ENCODE measurements around the gene OR10C1. TPM values are rescaled to one million over a fixed set of nuclear protein-coding genes. Genes with fewer than 3 reads are reported as not detected.
A peak's percentile ranks its signal among the peaks of the same experiment; 100 is the strongest.
"Not testable (repeated sequence)": the region's sequence is repeated elsewhere in the genome, so short reads cannot be mapped to it uniquely, and the experiment has no call there.

Gene OR10C1
- not detected for total RNA-seq

DNA sequence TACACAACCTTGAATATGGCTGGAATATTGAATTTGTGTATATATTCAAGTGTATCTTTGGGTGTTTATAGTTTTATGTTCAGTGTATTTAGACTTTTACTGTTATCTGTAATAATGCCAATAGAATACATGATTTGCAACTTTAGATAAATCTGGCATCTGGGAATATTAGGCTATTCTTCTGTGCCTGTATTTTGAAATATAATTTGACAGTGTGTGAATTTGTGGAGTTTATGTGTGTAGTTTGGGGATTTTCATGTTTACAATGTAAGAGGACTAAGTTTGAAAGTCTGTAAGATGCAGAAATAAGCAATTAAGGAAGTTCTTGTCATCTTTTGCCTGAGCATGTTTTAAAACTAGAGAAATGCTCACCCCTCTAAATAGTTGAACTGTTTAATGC lies at the start of gene OR10C1:
Gene OR10C1 (plus strand): TSS at position 301 of the 400 bp plus-strand sequence. CDS start 710 bp downstream, outside the sequence.
- H3K4me1 Mint-ChIP-seq, result no peaks in the 10 kb centered on the region
- POLR2A ChIA-PET, result no interaction called here
- no peak for ATAC-seq
- no peak within 1 kb of the TSS for H3K27ac Mint-ChIP-seq
- peaks cover 23% of the 10 kb centered on the region for H3K27me3 Mint-ChIP-seq
- H3K4me3 Mint-ChIP-seq, result no peak within 1 kb of the TSS
- H3K9me3 Mint-ChIP-seq (ENCODE audit: low read depth), result peaks cover under 1% of the 10 kb centered on the region
- no peak for DNase-seq
- CTCF ChIA-PET, result no interaction called here
- intact Hi-C loops (cut with DNase I, micrococcal nuclease), result no loop called here
- no peaks in the 10 kb centered on the region for H3K36me3 Mint-ChIP-seq (ENCODE audit: low read depth)

DNA sequence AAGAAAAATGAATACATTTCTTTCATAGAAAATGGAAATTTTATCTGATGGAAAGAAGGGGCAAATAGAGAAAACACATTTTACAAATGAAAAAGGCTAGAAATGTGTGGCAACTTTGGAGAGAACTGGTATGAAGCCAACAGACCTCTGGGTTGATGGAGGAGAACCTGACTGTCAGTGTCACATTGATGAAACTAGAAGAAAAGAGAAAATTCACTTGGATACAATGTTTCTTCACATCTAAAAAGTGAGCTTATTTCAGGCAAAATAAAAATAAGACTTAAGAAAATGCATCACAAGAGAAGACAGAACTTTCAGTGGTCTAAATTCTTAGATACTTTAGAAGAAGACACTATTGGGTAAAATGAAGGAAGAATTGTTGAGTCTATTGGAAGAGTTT lies 43.8 kb upstream of the OR10C1 start, which contains the start of gene OR12D2:
Gene OR12D2 (plus strand): TSS at position 301 of the 400 bp plus-strand sequence. CDS start 1,069 bp downstream, outside the sequence.
- Mint-ChIP-seq H3K36me3 (ENCODE audit: low read depth) (no peaks in the 10 kb centered on the region), H3K27ac (no peak within 1 kb of the TSS), H3K4me3 (no peak within 1 kb of the TSS), H3K4me1 (no peaks in the 10 kb centered on the region), H3K27me3 (peaks cover 40% of the 10 kb centered on the region), H3K9me3 (ENCODE audit: low read depth) (no peaks in the 10 kb centered on the region)
- ChIA-PET POLR2A (no interaction called here), CTCF (no interaction called here)
- DNase-seq (no peak), ATAC-seq (no peak)
- intact Hi-C loops (cut with DNase I, micrococcal nuclease), result no loop called here

DNA sequence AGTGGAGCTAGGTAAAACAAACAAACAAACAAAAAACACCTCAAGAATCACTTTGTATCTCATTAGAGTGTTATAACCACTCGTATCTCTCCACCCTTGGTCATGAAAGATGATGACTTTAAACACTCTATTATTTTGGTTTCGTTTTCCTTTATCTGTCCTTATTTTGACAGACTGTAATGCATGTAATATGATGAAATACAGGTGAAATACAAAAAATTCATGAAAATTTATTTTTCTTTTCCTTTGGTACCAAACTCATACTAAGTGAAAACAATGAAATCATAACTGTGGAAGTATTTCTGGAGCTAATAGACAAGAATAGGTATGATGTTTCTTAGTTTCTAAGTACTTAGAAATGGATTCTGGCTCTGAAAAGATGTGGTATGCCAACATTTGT lies 39.6 kb upstream of the OR10C1 start:
- Mint-ChIP-seq H3K4me3 (no peak overlapping the region), H3K9me3 (ENCODE audit: low read depth) (no peaks in the 10 kb centered on the region), H3K27ac (no peak overlapping the region), H3K27me3 (peaks cover 39% of the 10 kb centered on the region), H3K36me3 (ENCODE audit: low read depth) (no peaks in the 10 kb centered on the region), H3K4me1 (no peaks in the 10 kb centered on the region)
- CTCF ChIA-PET, result interaction anchor here (0.5 to 0.7 kb wide), 2 partner anchors 479 to 611 kb away, joined by 3 to 4 read pairs; no protein-coding TSS in a partner anchor
- ATAC-seq (no peak), DNase-seq (no peak)
- POLR2A ChIA-PET, result no interaction called here
- intact Hi-C loops (cut with DNase I, micrococcal nuclease), result no loop called here

DNA sequence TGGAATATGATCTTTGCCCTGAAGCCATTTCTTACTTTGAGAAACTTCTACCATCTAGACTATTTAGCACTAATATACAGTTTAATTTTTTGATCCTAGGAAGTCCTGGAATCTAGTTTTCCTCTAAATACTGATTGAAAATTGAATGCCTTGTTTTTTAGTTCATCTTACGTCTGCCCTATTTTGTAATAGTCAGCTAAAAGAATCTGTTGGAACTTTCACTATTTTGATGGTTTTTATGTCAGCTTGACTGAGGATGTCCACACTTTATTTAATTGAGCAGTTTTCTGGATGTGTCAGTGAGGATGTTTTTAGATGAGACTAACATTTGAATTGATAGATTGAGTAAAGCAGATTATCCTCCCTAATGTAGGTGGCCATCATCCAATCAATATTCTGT lies 35.3 kb upstream of the OR10C1 start:
- intact Hi-C loops (cut with DNase I, micrococcal nuclease), result no loop called here
- H3K4me1 Mint-ChIP-seq, result no peaks in the 10 kb centered on the region
- DNase-seq (no peak), ATAC-seq (no peak)
- CTCF ChIA-PET, result no interaction called here
- POLR2A ChIA-PET, result no interaction called here
- peaks cover 23% of the 10 kb centered on the region for H3K27me3 Mint-ChIP-seq
- H3K36me3 Mint-ChIP-seq (ENCODE audit: low read depth), result no peaks in the 10 kb centered on the region
- no peak overlapping the region for H3K27ac Mint-ChIP-seq
- H3K4me3 Mint-ChIP-seq, result no peak overlapping the region
- H3K9me3 Mint-ChIP-seq (ENCODE audit: low read depth), result no peaks in the 10 kb centered on the region

DNA sequence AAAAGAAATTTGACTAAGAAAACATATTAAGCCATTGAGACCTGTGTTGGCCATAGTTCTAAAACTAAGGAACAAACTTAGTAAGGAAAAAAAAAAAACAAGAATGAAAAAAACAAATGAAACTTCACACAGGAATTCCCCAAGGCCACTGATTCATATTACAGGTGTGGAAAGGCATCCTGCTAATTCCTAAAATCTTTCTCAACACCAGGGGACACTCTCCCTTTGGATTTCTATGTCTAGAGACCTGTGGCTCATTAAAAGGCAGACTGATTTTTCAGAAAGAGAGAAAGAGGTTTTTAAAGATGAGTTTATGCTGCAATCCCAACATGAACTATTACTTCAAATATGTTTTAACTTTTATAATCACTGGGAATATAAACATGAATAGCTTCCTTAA lies 24.5 kb upstream of the OR10C1 start, which contains the start of gene OR12D1:
Gene OR12D1 (plus strand): TSS at position 341 of the 400 bp plus-strand sequence.
- no peak for ATAC-seq
- H3K36me3 Mint-ChIP-seq (ENCODE audit: low read depth), result no peaks in the 10 kb centered on the region
- CTCF ChIA-PET, result no interaction called here
- no peaks in the 10 kb centered on the region for H3K4me1 Mint-ChIP-seq
- H3K4me3 Mint-ChIP-seq, result no peak within 1 kb of the TSS
- peaks cover 37% of the 10 kb centered on the region for H3K27me3 Mint-ChIP-seq
- H3K27ac Mint-ChIP-seq, result no peak within 1 kb of the TSS
- peaks cover 2% of the 10 kb centered on the region for H3K9me3 Mint-ChIP-seq (ENCODE audit: low read depth)
- POLR2A ChIA-PET, result no interaction called here
- DNase-seq, result no peak
- intact Hi-C loops (cut with DNase I, micrococcal nuclease), result no loop called here

GRCh38 chr6:29419516-29419915 lies 19.6 kb upstream of the OR10C1 start:
- intact Hi-C loops (cut with DNase I, micrococcal nuclease), result no loop called here
- H3K27ac Mint-ChIP-seq, result no peak overlapping the region
- ATAC-seq, result no peak
- H3K9me3 Mint-ChIP-seq (ENCODE audit: low read depth), result no peaks in the 10 kb centered on the region
- POLR2A ChIA-PET, result no interaction called here
- H3K4me1 Mint-ChIP-seq, result peaks cover 4% of the 10 kb centered on the region
- CTCF ChIA-PET, result no interaction called here
- H3K4me3 Mint-ChIP-seq, result no peak overlapping the region
- peaks cover 36% of the 10 kb centered on the region for H3K27me3 Mint-ChIP-seq
- H3K36me3 Mint-ChIP-seq (ENCODE audit: low read depth), result no peaks in the 10 kb centered on the region
- DNase-seq, result no peak

DNA sequence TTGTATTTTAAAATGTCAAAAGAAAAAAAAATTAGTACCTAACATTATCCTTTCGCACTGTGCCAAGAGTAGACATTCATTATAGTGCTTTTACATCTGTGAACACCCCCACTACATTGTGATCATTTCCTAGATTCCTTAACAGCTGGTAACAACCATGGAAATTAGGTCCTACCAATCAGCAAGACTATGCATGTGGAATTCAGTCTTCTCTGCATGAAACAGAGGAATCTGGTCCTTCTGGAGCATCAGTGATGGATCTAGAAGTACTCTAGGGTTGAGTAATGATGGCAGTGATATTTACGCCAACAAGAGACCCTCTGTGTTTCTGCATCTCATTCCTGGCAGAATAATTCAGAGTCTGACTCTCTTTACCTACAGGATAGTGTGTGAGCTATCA lies 14.9 kb upstream of the OR10C1 start:
- no peak for ATAC-seq
- no peak overlapping the region for H3K27ac Mint-ChIP-seq
- no peak for DNase-seq
- no peaks in the 10 kb centered on the region for H3K9me3 Mint-ChIP-seq (ENCODE audit: low read depth)
- peaks cover 43% of the 10 kb centered on the region for H3K27me3 Mint-ChIP-seq
- H3K4me3 Mint-ChIP-seq, result no peak overlapping the region
- ChIA-PET POLR2A (no interaction called here), CTCF (no interaction called here)
- H3K4me1 Mint-ChIP-seq, result peaks cover 8% of the 10 kb centered on the region
- H3K36me3 Mint-ChIP-seq (ENCODE audit: low read depth), result no peaks in the 10 kb centered on the region
- intact Hi-C loops (cut with DNase I, micrococcal nuclease), result no loop called here

DNA sequence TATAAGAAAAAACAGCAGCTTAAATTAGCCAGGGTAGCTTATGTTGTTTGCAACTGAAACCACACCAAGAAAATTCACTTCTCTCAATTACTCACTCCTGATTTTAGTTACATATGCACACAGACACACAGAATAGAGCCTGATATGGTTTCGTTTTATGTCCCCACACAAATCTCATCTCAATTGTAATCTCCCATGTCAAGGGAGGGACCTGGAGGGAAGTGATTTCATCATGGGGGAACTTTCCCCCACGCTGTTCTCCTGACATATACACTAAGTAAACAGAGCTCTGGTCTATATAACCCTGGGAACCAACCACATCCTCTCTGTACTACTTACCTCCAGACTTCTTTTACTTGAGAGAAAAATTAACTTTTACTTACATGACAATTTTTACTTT lies 14.5 kb upstream of the OR10C1 start:
- H3K27ac Mint-ChIP-seq, result no peak overlapping the region

DNA sequence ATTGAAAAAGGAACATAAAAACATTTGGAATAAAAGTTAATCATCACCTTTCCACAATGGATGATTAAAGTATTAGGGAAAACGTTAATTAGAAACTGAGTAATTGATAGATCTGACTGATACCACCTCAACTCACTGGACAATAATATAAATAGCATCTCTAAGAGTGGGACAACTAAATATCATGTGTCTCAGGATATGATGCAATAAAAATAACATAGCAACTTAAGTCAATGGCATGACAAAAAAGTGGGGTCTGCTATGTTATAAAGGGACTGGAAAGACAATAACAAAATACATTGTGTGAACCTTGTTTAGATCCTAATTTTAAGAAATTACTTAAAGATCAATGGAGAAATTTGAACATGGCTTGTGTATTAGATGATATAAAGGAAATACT lies 14.0 kb upstream of the OR10C1 start:
- CTCF ChIA-PET, result interaction anchor here (0.6 kb wide), 1 partner anchor 9 kb away, joined by 3 read pairs; no protein-coding TSS in a partner anchor
- Mint-ChIP-seq H3K4me1 (peaks cover 8% of the 10 kb centered on the region), H3K27ac (no peak overlapping the region), H3K27me3 (peaks cover 43% of the 10 kb centered on the region), H3K4me3 (no peak overlapping the region), H3K36me3 (ENCODE audit: low read depth) (no peaks in the 10 kb centered on the region), H3K9me3 (ENCODE audit: low read depth) (no peaks in the 10 kb centered on the region)
- POLR2A ChIA-PET, result no interaction called here
- ATAC-seq (no peak), DNase-seq (no peak)
- intact Hi-C loops (cut with DNase I, micrococcal nuclease), result no loop called here

More for the DNA sequence above, 14.5 kb upstream of the OR10C1 start:
- DNase-seq, result peak; percentile 25
- Mint-ChIP-seq H3K9me3 (ENCODE audit: low read depth) (no peaks in the 10 kb centered on the region), H3K4me1 (peaks cover 8% of the 10 kb centered on the region), H3K27me3 (peaks cover 46% of the 10 kb centered on the region), H3K4me3 (no peak overlapping the region), H3K36me3 (ENCODE audit: low read depth) (no peaks in the 10 kb centered on the region)
- ATAC-seq, result peak; percentile 94
- ChIA-PET CTCF (interaction anchor here (0.6 kb wide), 1 partner anchor 8 kb away, joined by 3 read pairs; no protein-coding TSS in a partner anchor), POLR2A (no interaction called here)
- intact Hi-C loops (cut with DNase I, micrococcal nuclease), result no loop called here

GRCh38 chr6:29426654-29427053 lies 12.5 kb upstream of the OR10C1 start:
- CTCF ChIA-PET, result no interaction called here

GRCh38 chr6:29436730-29437129 lies 2.4 kb upstream of the OR10C1 start:
- H3K9me3 Mint-ChIP-seq (ENCODE audit: low read depth); POLR2A ChIA-PET; ATAC-seq; H3K4me1 Mint-ChIP-seq; H3K4me3 Mint-ChIP-seq; intact Hi-C loops (cut with DNase I, micrococcal nuclease); H3K27ac Mint-ChIP-seq; CTCF ChIA-PET; H3K36me3 Mint-ChIP-seq (ENCODE audit: low read depth): not testable (repeated sequence)
- DNase-seq, result peak; percentile 19
- H3K27me3 Mint-ChIP-seq, result peaks cover 20% of the 10 kb centered on the region

More at GRCh38 chr6:29426654-29427053, 12.5 kb upstream of the OR10C1 start:
- POLR2A ChIA-PET, result no interaction called here
- no peak for DNase-seq
- Mint-ChIP-seq H3K4me3 (no peak overlapping the region), H3K9me3 (ENCODE audit: low read depth) (no peaks in the 10 kb centered on the region), H3K4me1 (peaks cover 8% of the 10 kb centered on the region), H3K27me3 (peaks cover 38% of the 10 kb centered on the region), H3K36me3 (ENCODE audit: low read depth) (no peaks in the 10 kb centered on the region), H3K27ac (no peak overlapping the region)
- intact Hi-C loops (cut with DNase I, micrococcal nuclease), result no loop called here
- ATAC-seq, result no peak

DNA sequence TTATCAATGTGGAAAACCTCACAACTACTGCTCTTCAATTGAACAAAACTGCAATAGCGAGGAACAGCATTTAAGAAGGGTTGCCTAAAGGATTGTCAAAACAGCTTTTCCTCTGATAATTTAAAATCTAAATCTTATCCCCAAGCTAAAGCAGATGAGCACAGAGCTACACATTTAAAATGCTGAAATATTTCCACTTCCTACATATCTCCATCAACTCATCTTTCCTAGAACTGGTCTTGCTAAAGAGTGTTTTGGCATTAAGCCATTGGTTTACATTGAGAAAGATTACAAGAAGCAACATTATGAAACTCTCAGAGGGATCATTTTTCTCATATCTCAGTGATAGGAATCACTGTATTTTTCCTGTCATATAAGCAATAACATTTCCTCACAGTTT lies 3.6 kb downstream of the OR10C1 start:
- ChIA-PET POLR2A (no interaction called here), CTCF (no interaction called here)
- Mint-ChIP-seq H3K4me3 (no peak overlapping the region), H3K36me3 (ENCODE audit: low read depth) (no peaks in the 10 kb centered on the region), H3K9me3 (ENCODE audit: low read depth) (peaks cover 7% of the 10 kb centered on the region), H3K27me3 (peaks cover 40% of the 10 kb centered on the region), H3K27ac (no peak overlapping the region), H3K4me1 (no peaks in the 10 kb centered on the region)
- DNase-seq (no peak), ATAC-seq (no peak)
- intact Hi-C loops (cut with DNase I, micrococcal nuclease), result no loop called here

DNA sequence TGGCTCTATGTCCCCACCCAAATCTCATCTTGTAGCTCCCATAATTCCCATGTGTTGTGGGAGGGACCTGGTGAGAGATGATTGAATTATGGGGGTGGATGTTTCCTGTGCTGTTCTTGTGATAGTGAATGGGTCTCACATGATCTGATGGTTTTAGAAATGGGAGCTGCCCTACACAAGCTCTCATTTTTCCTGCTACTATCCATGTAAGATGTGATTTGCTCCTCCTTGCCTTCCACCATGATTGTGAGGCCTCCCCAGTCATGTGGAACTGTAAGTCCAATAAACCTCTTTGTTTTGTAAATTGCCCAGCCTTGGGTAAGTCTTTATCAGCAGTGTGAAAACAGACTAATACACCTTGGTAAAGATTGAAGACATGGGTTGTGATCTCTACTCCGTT lies 4.9 kb downstream of the OR10C1 start:
- DNase-seq; H3K36me3 Mint-ChIP-seq (ENCODE audit: low read depth); H3K9me3 Mint-ChIP-seq (ENCODE audit: low read depth); H3K27ac Mint-ChIP-seq; H3K4me1 Mint-ChIP-seq; POLR2A ChIA-PET; H3K4me3 Mint-ChIP-seq; ATAC-seq; intact Hi-C loops (cut with DNase I, micrococcal nuclease): not testable (repeated sequence)
- CTCF ChIA-PET, result interaction anchor here (0.6 kb wide), 1 partner anchor 58 kb away, joined by 3 read pairs; no protein-coding TSS in a partner anchor
- H3K27me3 Mint-ChIP-seq, result peaks cover 46% of the 10 kb centered on the region

All from activated CD4-positive, alpha-beta T cell treated with anti-CD3 and anti-CD28 coated beads for 36 hours (primary cell).